HG03060 (cell line): ENCODE data around the gene FBXW5.
A peak's percentile ranks its signal among the peaks of the same experiment; 100 is the strongest.

ENCODE experiments used
- ATAC-seq: cut with Tn5 transposase; IDR thresholded peaks from one replicate; pipeline ENCODE4 v1.9.1; 2021; ENCODE audit warnings: low read depth, moderate number of reproducible peaks; ENCODE audit not compliant: unreplicated experiment

The FBXW5 gene

DNA sequence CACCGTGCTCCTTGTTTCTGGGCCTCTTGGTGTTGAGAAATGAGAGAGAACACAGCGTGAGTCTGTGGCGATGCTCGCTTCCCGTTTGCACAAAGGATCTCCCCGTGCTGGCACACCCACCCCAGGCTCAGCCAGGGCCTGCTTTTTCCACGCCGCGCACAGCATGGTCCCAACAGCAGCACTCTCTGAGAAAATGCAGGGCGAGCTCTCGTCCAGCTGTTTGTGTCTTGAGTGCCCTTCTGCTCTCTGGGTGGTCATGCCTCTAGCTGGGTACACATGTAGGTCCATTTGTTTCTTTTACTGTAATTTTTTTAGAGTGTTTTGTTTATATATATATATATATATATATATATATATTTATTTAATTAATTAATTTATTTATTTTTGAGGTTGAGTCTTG, 26.6 kb downstream of the FBXW5 start:
- no peak for ATAC-seq

GRCh38 chr9:136916330-136917184, 28.0 kb downstream of the FBXW5 start:
- ATAC-seq = no peak

GRCh38 chr9:136915632-136916329, 28.8 kb downstream of the FBXW5 start:
- ATAC-seq = no peak

DNA sequence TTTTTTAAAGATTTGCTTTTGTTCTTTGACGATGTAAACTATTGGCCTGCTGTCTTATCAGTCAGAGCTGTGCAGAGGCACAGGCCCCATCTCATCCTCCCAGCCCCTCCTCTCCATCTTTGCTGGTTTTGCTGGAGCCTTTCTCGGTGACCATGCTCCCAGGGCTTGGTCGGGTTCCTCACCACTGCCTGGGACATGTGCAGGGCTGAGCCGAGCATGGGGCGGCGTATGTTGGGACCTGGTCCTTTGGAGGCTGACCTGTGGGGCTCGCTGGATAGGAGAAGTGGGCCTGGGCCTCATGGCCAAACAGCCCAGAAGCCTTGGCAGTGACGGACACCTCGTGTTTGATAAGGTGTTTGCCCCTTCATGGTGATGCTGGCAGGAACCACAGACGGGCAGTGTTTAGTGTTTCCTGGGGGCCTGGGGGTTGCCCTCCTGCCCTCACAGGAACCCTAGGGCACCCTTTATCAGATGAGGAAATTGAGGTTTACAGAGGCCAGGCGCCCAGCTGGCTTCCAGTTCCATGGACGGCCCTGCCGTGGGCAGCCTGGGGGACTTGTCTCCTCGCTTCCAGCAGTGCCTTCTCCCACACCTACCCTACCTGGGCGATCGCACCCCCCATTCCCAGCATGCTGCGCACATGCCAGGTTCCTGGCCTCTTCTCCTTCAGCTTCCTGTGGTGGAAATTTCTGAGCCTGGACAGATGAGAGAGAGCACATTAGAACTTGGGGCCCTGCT, 30.7 kb downstream of the FBXW5 start:
- ATAC-seq = no peak

DNA sequence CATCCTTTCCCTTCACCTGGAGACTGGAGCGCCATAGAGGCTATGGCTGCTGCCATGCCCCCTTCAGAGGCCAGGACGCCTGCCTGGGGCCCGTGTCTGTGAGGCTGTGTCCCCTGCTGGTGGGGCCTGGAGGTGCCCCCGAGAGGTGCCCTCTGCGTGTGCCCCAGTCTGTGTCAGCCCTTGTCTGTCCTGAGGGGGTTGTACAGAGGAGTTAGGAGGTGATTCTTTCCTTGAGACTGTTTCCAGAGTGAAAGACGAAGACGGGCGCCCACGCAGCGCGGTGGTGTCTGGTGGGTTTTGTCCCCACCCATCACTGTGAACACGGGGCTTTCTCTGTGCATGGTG, 33.7 kb downstream of the FBXW5 start:
- ATAC-seq = no peak

DNA sequence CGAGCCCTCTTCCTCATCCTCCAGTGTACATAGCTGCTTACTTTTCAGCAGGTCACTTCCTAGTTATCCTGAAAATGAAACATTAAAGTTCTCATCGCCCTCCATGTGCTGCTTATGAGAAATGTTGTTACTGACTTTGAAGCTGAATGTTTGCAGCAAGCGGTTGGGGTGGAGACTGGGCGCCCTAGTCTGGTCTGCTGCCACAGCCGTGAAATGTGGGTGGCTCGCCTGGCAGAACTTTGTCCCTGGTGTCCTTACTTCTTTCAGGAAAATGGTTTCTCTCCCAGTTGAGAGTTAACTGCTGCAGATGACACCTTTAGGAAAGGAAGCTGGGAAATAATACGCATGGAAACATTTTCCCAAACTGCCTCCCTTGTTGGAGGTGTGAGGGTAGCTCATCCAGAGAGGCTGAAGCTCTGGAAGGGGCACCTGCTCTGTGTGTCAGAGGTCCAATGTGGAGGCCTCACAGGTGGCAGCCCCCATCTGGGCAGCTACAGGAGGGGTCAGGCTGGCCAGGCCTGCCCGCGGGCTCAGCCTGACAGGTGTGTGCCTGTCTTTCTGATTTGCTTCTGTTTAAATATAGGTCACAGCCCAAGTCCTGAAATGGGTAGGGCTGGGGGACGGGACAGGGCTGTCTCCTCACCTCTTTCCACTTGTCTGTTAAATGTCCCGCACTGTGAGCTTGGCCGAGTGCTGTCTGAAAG, 34.2 kb downstream of the FBXW5 start:
- ATAC-seq = no peak

GRCh38 chr9:136907011-136907914, 37.3 kb downstream of the FBXW5 start:
- ATAC-seq = no peak

DNA sequence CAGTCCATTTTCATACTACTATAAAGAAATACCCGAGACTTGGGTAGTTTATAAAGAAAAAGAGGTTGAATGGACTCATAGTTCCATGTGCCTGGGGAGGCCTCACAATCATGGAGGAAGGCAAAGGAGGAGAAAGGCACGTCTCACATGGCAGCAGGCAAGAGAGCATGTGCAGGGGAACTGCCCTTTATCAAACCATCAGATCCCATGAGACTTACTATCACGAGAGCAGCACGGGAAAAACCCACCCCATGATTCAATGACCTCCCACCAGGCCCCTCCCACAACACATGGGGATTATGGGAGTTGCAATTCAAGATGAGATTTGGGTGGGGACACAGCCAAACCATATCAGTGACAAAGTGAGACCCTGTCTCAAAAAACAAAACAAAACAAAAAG, 38.3 kb downstream of the FBXW5 start:
- no peak for ATAC-seq

- ATAC-seq = no peak
These were observed 41.4 kb downstream of the FBXW5 start for GRCh38 chr9:136903041-136903554.

- ATAC-seq = peak; percentile 36
These were observed 42.2 kb downstream of the FBXW5 start for GRCh38 chr9:136902259-136902821.

DNA sequence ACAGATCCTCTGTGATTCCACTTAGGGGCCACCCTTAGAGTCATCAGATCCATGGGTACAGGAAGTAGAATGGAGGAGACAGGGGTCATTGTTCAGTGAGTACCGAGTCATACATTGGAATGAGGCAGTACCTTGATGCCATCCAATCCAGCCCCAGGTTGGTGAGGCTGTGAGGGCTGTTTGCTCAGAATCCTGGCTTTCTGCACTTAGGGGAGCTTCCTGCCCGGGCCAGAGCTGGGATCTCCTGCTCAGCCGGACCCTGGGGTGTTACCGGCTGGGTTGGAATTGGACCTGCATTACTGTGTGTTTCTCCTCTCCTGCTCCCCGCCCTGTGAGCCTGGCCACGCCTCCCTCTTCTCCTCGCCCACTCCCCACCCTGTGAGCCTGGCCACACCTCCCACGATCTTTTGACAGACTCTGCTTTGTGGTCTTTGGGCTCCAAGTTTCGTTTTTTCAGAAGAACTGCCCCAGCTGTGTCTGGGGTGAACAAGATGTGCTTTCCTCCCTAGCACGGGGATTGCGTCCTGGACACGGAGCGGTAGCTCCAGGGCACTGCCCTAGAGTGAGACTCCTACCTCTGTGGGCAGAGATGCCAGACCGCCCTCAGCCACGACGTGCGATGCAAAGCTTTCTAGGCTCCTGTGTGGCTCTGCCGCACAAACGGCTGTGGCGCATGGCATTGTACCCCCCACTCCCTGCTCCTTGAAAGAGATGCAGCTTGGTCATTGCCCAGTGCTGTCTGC, 42.9 kb downstream of the FBXW5 start:
- peak; percentile 37 for ATAC-seq

GRCh38 chr9:136900988-136901515, 43.5 kb downstream of the FBXW5 start:
- ATAC-seq = no peak

- no peak for ATAC-seq
These were observed 44.0 kb downstream of the FBXW5 start for GRCh38 chr9:136900556-136900955.

DNA sequence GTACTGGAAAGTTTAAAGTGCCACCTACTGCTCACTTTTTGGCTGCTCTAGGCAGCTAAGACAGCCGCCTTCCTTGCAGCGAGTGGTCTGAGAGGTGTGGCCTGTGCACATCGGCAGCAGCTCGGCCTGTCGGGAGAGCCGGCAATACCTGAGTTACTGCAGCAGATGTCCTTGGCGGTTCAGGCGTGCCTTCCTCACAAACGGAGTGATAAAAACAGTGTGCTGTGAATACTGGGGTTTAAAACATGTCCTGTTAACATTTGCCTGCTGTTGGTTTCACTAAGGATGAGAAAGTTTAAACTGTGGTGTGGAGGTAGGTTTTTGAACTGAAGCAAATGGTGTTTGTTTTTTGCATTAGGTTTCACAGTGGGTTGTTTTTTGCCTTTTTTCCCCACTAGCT, 45.3 kb downstream of the FBXW5 start:
- no peak for ATAC-seq

GRCh38 chr9:136898483-136899100, 45.9 kb downstream of the FBXW5 start:
- ATAC-seq = no peak

GRCh38 chr9:136896027-136896426, 48.5 kb downstream of the FBXW5 start:
- no peak for ATAC-seq

- no peak for ATAC-seq
These were observed 53.9 kb downstream of the FBXW5 start for GRCh38 chr9:136890661-136891060.
